SK-N-SH treated with all-trans-retinoic acid at 6 μM for 48 hours (cell line): ENCODE results near the gene MAPRE2.

Source experiments
- ATAC-seq: fragments of 200-7000 bp; cut with Tn5 transposase; 3 replicates; pipeline ENCODE4 v1.9.1; 2020; ENCODE audit warnings: mild to moderate bottlenecking, moderate library complexity
- ARNTL ChIP-seq: fragments of 450-650 bp; formaldehyde crosslinking; IDR thresholded peaks from 2 replicates; pipeline ENCODE4 v1.5.0; 2020; ENCODE audit warnings: low read depth, mild to moderate bottlenecking, moderate library complexity, borderline replicate concordance
- BACH2 ChIP-seq: fragments of 250-450 bp; sonication (Bioruptor Pico); IDR thresholded peaks from 2 replicates; pipeline ENCODE4 v1.9.0; 2021; ENCODE audit warnings: mild to moderate bottlenecking, borderline replicate concordance
- CSDC2 ChIP-seq: fragments of 250-450 bp; sonication (Bioruptor Pico); IDR thresholded peaks from 2 replicates; pipeline ENCODE4 v1.5.0; 2020; ENCODE audit warnings: mild to moderate bottlenecking, moderate library complexity
- ESRRG ChIP-seq: fragments of 250-450 bp; sonication (Bioruptor Pico); IDR thresholded peaks from 2 replicates; pipeline ENCODE4 v1.6.1; 2021; ENCODE audit warnings: mild to moderate bottlenecking
- GLIS3 ChIP-seq: fragments of 250-450 bp; sonication (Bioruptor Pico); IDR thresholded peaks from 2 replicates; pipeline ENCODE4 v1.5.0; 2020; ENCODE audit warnings: mild to moderate bottlenecking, moderate library complexity
- ISL1 ChIP-seq: fragments of 250-450 bp; sonication (Bioruptor Pico); IDR thresholded peaks from 2 replicates; pipeline ENCODE4 v2.1.2; 2022; ENCODE audit warnings: mild to moderate bottlenecking, moderate library complexity
- OSR1 ChIP-seq: fragments of 250-450 bp; sonication (Bioruptor Pico); IDR thresholded peaks from 2 replicates; pipeline ENCODE4 v1.8.0; 2022; ENCODE audit warnings: moderate library complexity, mild to moderate bottlenecking, inconsistent platforms
- PATZ1 ChIP-seq: fragments of 250-450 bp; sonication (Bioruptor Pico); IDR thresholded peaks from 2 replicates; pipeline ENCODE4 v1.8.0; 2020; ENCODE audit warnings: mild to moderate bottlenecking, moderate library complexity, borderline replicate concordance
- PPARA ChIP-seq: fragments of 250-450 bp; sonication (Bioruptor Pico); IDR thresholded peaks from 2 replicates; pipeline ENCODE4 v1.5.0; 2020; ENCODE audit warnings: mild to moderate bottlenecking, borderline replicate concordance
- RARB ChIP-seq: fragments of 250-450 bp; sonication (Bioruptor Pico); IDR thresholded peaks from 2 replicates; pipeline ENCODE4 v1.8.0; 2021; ENCODE audit warnings: mild to moderate bottlenecking, moderate library complexity
- SNAI2 ChIP-seq: fragments of 250-450 bp; sonication (Bioruptor Pico); IDR thresholded peaks from 2 replicates; pipeline ENCODE4 v1.5.0; 2020; ENCODE audit warnings: mild to moderate bottlenecking, moderate library complexity
- TCF4 ChIP-seq: fragments of 250-450 bp; sonication (Bioruptor Pico); IDR thresholded peaks from 2 replicates; pipeline ENCODE4 v1.8.0; 2021; ENCODE audit warnings: mild to moderate bottlenecking, moderate library complexity, borderline replicate concordance
- TOX ChIP-seq: fragments of 250-450 bp; sonication (Bioruptor Pico); IDR thresholded peaks from 2 replicates; pipeline ENCODE4 v1.8.0; 2021; ENCODE audit warnings: mild to moderate bottlenecking, moderate library complexity, borderline replicate concordance
- TSHZ2 ChIP-seq: fragments of 250-450 bp; sonication (Bioruptor Pico); IDR thresholded peaks from 2 replicates; pipeline ENCODE4 v1.5.0; 2020; ENCODE audit warnings: mild to moderate bottlenecking, moderate library complexity
- ZC3H10 ChIP-seq: fragments of 250-450 bp; sonication (Bioruptor Pico); IDR thresholded peaks from 2 replicates; pipeline ENCODE4 v1.5.1; 2021; ENCODE audit warnings: mild to moderate bottlenecking, moderate library complexity
- ZFP3 ChIP-seq: fragments of 250-450 bp; sonication (Bioruptor Pico); IDR thresholded peaks from 2 replicates; pipeline ENCODE4 v1.5.0; 2020; ENCODE audit warnings: mild to moderate bottlenecking, moderate library complexity
- ZFP30 ChIP-seq: fragments of 450-650 bp; formaldehyde crosslinking; IDR thresholded peaks from 2 replicates; pipeline ENCODE4 v1.5.0; 2022; ENCODE audit warnings: mild to moderate bottlenecking, moderate library complexity
- ZNF565 ChIP-seq: fragments of 450-650 bp; formaldehyde crosslinking; conservative IDR thresholded peaks from 2 replicates; pipeline ENCODE4 v1.5.0; 2020; ENCODE audit warnings: low read depth, mild to moderate bottlenecking, moderate library complexity
- ZNF70 ChIP-seq: fragments of 450-650 bp; formaldehyde crosslinking; IDR thresholded peaks from 2 replicates; pipeline ENCODE4 v1.5.0; 2020; ENCODE audit warnings: mild to moderate bottlenecking, moderate library complexity
- ZNF8 ChIP-seq: fragments of 450-650 bp; formaldehyde crosslinking; IDR thresholded peaks from 2 replicates; pipeline ENCODE4 v1.5.0; 2020; ENCODE audit warnings: mild to moderate bottlenecking, moderate library complexity
- TF ChIP-seq, protein P1 (sequence below): fragments of 250-450 bp; sonication (Bioruptor Pico); IDR thresholded peaks from 2 replicates; pipeline ENCODE4 v1.5.1; 2021; ENCODE audit warnings: mild to moderate bottlenecking, moderate library complexity
- TF ChIP-seq, protein P2 (sequence below): fragments of 250-450 bp; sonication (Bioruptor Pico); IDR thresholded peaks from 2 replicates; pipeline ENCODE4 v1.5.1; 2020; ENCODE audit warnings: low read depth, mild to moderate bottlenecking, moderate library complexity

The MAPRE2 gene

GRCh38 chr18:35143622-35144596, 102.7 kb downstream of the MAPRE2 start:
- peak; percentile 99 for ATAC-seq
- no peak for TF ChIP-seq ZFP3 (CRISPR knock-in tag)
- no peak for TF ChIP-seq ZFP30 (CRISPR knock-in tag)
- no peak for TF ChIP-seq SNAI2 (CRISPR knock-in tag)
- no peak for TF ChIP-seq GLIS3 (CRISPR knock-in tag)
- no peak for TF ChIP-seq TCF4
- no peak for TF ChIP-seq PPARA (CRISPR knock-in tag)
- no peak for TF ChIP-seq CSDC2 (CRISPR knock-in tag)
- TF ChIP-seq ISL1 (CRISPR knock-in tag), result no peak
- TF ChIP-seq ZNF8, result no peak
- no peak for TF ChIP-seq TSHZ2
- TF ChIP-seq, protein P1, sequence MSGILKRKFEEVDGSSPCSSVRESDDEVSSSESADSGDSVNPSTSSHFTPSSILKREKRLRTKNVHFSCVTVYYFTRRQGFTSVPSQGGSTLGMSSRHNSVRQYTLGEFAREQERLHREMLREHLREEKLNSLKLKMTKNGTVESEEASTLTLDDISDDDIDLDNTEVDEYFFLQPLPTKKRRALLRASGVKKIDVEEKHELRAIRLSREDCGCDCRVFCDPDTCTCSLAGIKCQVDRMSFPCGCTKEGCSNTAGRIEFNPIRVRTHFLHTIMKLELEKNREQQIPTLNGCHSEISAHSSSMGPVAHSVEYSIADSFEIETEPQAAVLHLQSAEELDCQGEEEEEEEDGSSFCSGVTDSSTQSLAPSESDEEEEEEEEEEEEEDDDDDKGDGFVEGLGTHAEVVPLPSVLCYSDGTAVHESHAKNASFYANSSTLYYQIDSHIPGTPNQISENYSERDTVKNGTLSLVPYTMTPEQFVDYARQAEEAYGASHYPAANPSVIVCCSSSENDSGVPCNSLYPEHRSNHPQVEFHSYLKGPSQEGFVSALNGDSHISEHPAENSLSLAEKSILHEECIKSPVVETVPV, result no peak
- no peak for TF ChIP-seq PATZ1 (CRISPR knock-in tag)
- TF ChIP-seq BACH2, result no peak
- TF ChIP-seq, protein P2, sequence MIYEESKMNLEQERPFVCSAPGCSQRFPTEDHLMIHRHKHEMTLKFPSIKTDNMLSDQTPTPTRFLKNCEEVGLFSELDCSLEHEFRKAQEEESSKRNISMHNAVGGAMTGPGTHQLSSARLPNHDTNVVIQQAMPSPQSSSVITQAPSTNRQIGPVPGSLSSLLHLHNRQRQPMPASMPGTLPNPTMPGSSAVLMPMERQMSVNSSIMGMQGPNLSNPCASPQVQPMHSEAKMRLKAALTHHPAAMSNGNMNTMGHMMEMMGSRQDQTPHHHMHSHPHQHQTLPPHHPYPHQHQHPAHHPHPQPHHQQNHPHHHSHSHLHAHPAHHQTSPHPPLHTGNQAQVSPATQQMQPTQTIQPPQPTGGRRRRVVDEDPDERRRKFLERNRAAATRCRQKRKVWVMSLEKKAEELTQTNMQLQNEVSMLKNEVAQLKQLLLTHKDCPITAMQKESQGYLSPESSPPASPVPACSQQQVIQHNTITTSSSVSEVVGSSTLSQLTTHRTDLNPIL (CRISPR knock-in tag), result no peak
- no peak for TF ChIP-seq ZC3H10 (CRISPR knock-in tag)
- no peak for TF ChIP-seq OSR1
- TF ChIP-seq ZNF565 (CRISPR knock-in tag), result no peak
- no peak for TF ChIP-seq TOX (CRISPR knock-in tag)
- no peak for TF ChIP-seq ZNF70 (CRISPR knock-in tag)

GRCh38 chr18:35144698-35145097, 103.5 kb downstream of the MAPRE2 start:
- TF ChIP-seq TOX (CRISPR knock-in tag) (no peak), ZNF565 (CRISPR knock-in tag) (no peak), ZFP30 (CRISPR knock-in tag) (no peak), CSDC2 (CRISPR knock-in tag) (no peak), TSHZ2 (no peak), ZNF70 (CRISPR knock-in tag) (no peak), PPARA (CRISPR knock-in tag) (no peak), ARNTL (CRISPR knock-in tag) (no peak), ZFP3 (CRISPR knock-in tag) (no peak), BACH2 (no peak), ISL1 (CRISPR knock-in tag) (no peak), SNAI2 (CRISPR knock-in tag) (no peak), PATZ1 (CRISPR knock-in tag) (no peak), GLIS3 (CRISPR knock-in tag) (no peak), ESRRG (CRISPR knock-in tag) (no peak), TCF4 (no peak), RARB (CRISPR knock-in tag) (no peak)
- TF ChIP-seq, protein P1, result no peak
- TF ChIP-seq, protein P2 (CRISPR knock-in tag), result no peak
- no peak for ATAC-seq
